ENCODE results near the gene GPR176. TPM values are rescaled to one million over a fixed set of nuclear protein-coding genes. Genes with fewer than 3 reads are reported as not detected.
A peak's percentile ranks its signal among the peaks of the same experiment; 100 is the strongest.

The GPR176 gene
- total RNA-seq, 2 donors from 2014 or later: 0.82 to 2.2 TPM

GRCh38 chr15:39781147-39781966, 138.7 kb downstream of the GPR176 start:
- no peak for DNase-seq
- no peak overlapping the region for H3K27ac ChIP-seq
- H3K36me3 ChIP-seq: no peaks in the 10 kb centered on the region
- H3K9me3 ChIP-seq: no peaks in the 10 kb centered on the region
- intact Hi-C loops (cut with DNase I): loop anchor here (5.0 to 10.0 kb wide), 2 partner anchors 193 to 496 kb away; no protein-coding TSS in a partner anchor
- no peaks in the 10 kb centered on the region for H3K27me3 ChIP-seq
- peak overlapping the region; percentile 81 for H3K4me3 ChIP-seq
- TF ChIP-seq, protein P1, sequence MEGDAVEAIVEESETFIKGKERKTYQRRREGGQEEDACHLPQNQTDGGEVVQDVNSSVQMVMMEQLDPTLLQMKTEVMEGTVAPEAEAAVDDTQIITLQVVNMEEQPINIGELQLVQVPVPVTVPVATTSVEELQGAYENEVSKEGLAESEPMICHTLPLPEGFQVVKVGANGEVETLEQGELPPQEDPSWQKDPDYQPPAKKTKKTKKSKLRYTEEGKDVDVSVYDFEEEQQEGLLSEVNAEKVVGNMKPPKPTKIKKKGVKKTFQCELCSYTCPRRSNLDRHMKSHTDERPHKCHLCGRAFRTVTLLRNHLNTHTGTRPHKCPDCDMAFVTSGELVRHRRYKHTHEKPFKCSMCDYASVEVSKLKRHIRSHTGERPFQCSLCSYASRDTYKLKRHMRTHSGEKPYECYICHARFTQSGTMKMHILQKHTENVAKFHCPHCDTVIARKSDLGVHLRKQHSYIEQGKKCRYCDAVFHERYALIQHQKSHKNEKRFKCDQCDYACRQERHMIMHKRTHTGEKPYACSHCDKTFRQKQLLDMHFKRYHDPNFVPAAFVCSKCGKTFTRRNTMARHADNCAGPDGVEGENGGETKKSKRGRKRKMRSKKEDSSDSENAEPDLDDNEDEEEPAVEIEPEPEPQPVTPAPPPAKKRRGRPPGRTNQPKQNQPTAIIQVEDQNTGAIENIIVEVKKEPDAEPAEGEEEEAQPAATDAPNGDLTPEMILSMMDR (IDR thresholded peaks at IDR 0.05): no peak
- no peaks in the 10 kb centered on the region for H3K4me1 ChIP-seq
- H3K9ac ChIP-seq (ENCODE audit: low read depth in 2 of 2, low read length in 2 of 2): no peak overlapping the region

GRCh38 chr15:39778021-39778420, 142.0 kb downstream of the GPR176 start:
- no peak overlapping the region for H3K27ac ChIP-seq
- H3K36me3 ChIP-seq: no peaks in the 10 kb centered on the region
- no peak overlapping the region for H3K4me3 ChIP-seq
- no peaks in the 10 kb centered on the region for H3K4me1 ChIP-seq
- H3K9ac ChIP-seq (ENCODE audit: low read depth in 2 of 2, low read length in 2 of 2): no peak overlapping the region
- TF ChIP-seq, protein P1 (IDR thresholded peaks at IDR 0.05): no peak
- no peaks in the 10 kb centered on the region for H3K27me3 ChIP-seq
- intact Hi-C loops (cut with DNase I): no loop called here
- no peak for DNase-seq
- H3K9me3 ChIP-seq: no peaks in the 10 kb centered on the region

- intact Hi-C loops (cut with DNase I): no loop called here
- no peaks in the 10 kb centered on the region for H3K36me3 ChIP-seq
- H3K27ac ChIP-seq: no peak overlapping the region
- no peak overlapping the region for H3K4me3 ChIP-seq
- TF ChIP-seq, protein P1 (IDR thresholded peaks at IDR 0.05): no peak
- no peak overlapping the region for H3K9ac ChIP-seq (ENCODE audit: low read depth in 2 of 2, low read length in 2 of 2)
- no peaks in the 10 kb centered on the region for H3K4me1 ChIP-seq
- no peak for DNase-seq
- H3K27me3 ChIP-seq: no peaks in the 10 kb centered on the region
- H3K9me3 ChIP-seq: no peaks in the 10 kb centered on the region
Measured at GRCh38 chr15:39777496-39777895, 142.6 kb downstream of the GPR176 start.

GRCh38 chr15:39776068-39776467, 144.0 kb downstream of the GPR176 start:
- intact Hi-C loops (cut with DNase I): no loop called here
- no peaks in the 10 kb centered on the region for H3K27me3 ChIP-seq
- no peak overlapping the region for H3K4me3 ChIP-seq
- H3K9me3 ChIP-seq: no peaks in the 10 kb centered on the region
- H3K4me1 ChIP-seq: no peaks in the 10 kb centered on the region
- H3K27ac ChIP-seq: no peak overlapping the region
- no peak overlapping the region for H3K9ac ChIP-seq (ENCODE audit: low read depth in 2 of 2, low read length in 2 of 2)
- H3K36me3 ChIP-seq: no peaks in the 10 kb centered on the region
- TF ChIP-seq, protein P1 (IDR thresholded peaks at IDR 0.05): no peak
- DNase-seq: no peak

GRCh38 chr15:39774688-39775267, 145.3 kb downstream of the GPR176 start:
- no peaks in the 10 kb centered on the region for H3K36me3 ChIP-seq
- H3K4me3 ChIP-seq: no peak overlapping the region
- H3K4me1 ChIP-seq: no peaks in the 10 kb centered on the region
- H3K9ac ChIP-seq (ENCODE audit: low read depth in 2 of 2, low read length in 2 of 2): no peak overlapping the region
- no peak overlapping the region for H3K27ac ChIP-seq
- intact Hi-C loops (cut with DNase I): no loop called here
- no peak for DNase-seq
- no peaks in the 10 kb centered on the region for H3K9me3 ChIP-seq
- TF ChIP-seq, protein P1 (IDR thresholded peaks at IDR 0.05): no peak
- H3K27me3 ChIP-seq: no peaks in the 10 kb centered on the region

Data from colonic mucosa (tissue), 4 donors.